Measurements from ENCODE around the gene ARHGAP1.

Gene ARHGAP1

DNA sequence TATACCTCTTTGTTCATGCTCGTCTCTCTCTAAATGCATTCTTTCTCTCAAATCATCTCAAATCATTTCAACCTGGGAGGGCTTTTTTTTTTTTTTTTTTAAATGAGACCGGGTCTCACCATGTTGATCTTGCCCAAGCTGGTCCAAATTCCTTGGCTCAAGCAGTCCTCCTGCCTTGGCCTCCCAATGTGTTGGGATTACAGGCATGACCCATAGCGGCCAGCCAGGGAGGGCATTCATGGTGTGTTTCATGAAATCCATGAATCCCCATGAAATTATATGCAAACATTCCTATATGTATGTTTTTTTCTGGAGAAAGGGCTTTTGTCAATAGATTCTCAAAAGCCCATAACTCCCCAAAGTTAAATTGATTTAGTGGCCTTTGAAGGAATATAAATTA is 56.9 kb downstream of the ARHGAP1 start:
- DNase-seq (ENCODE audit: low spot score) (no peak), ATAC-seq (ENCODE audit: low read depth) (no peak)
- Histone ChIP-seq H3K9me3 (ENCODE audit: severe bottlenecking) (no peaks in the 10 kb centered on the region), H3K4me1 (ENCODE audit: insufficient read depth, poor library complexity, severe bottlenecking) (no peaks in the 10 kb centered on the region), H3K4me3 (ENCODE audit: severe bottlenecking) (no peak overlapping the region), H3K36me3 (ENCODE audit: low read depth) (peaks cover 41% of the 10 kb centered on the region), H3K27ac (ENCODE audit: poor library complexity, severe bottlenecking) (no peak overlapping the region), H3K27me3 (ENCODE audit: insufficient read depth, poor library complexity, severe bottlenecking) (no peaks in the 10 kb centered on the region)
- no peak for TF ChIP-seq CTCF (IDR thresholded peaks at IDR 0.05; ENCODE audit: poor library complexity, severe bottlenecking)

GRCh38 chr11:46642627-46643335 is 57.6 kb downstream of the ARHGAP1 start:
- no peaks in the 10 kb centered on the region for H3K4me1 ChIP-seq (ENCODE audit: insufficient read depth, poor library complexity, severe bottlenecking)
- DNase-seq (ENCODE audit: low spot score) = no peak
- no peak overlapping the region for H3K27ac ChIP-seq (ENCODE audit: poor library complexity, severe bottlenecking)
- ATAC-seq (ENCODE audit: low read depth) = no peak
- no peak for TF ChIP-seq CTCF (IDR thresholded peaks at IDR 0.05; ENCODE audit: poor library complexity, severe bottlenecking)
- H3K27me3 ChIP-seq (ENCODE audit: insufficient read depth, poor library complexity, severe bottlenecking) = no peaks in the 10 kb centered on the region
- no peaks in the 10 kb centered on the region for H3K9me3 ChIP-seq (ENCODE audit: severe bottlenecking)
- no peak overlapping the region for H3K4me3 ChIP-seq (ENCODE audit: severe bottlenecking)
- peaks cover 38% of the 10 kb centered on the region for H3K36me3 ChIP-seq (ENCODE audit: low read depth)

- TF ChIP-seq CTCF (IDR thresholded peaks at IDR 0.05; ENCODE audit: poor library complexity, severe bottlenecking) = no peak
- H3K27ac ChIP-seq (ENCODE audit: poor library complexity, severe bottlenecking) = no peak overlapping the region
- H3K9me3 ChIP-seq (ENCODE audit: severe bottlenecking) = no peaks in the 10 kb centered on the region
- H3K4me1 ChIP-seq (ENCODE audit: insufficient read depth, poor library complexity, severe bottlenecking) = no peaks in the 10 kb centered on the region
- peaks cover 35% of the 10 kb centered on the region for H3K36me3 ChIP-seq (ENCODE audit: low read depth)
- no peak overlapping the region for H3K4me3 ChIP-seq (ENCODE audit: severe bottlenecking)
- ATAC-seq (ENCODE audit: low read depth) = no peak
- no peak for DNase-seq (ENCODE audit: low spot score)
- H3K27me3 ChIP-seq (ENCODE audit: insufficient read depth, poor library complexity, severe bottlenecking) = no peaks in the 10 kb centered on the region
Observed at GRCh38 chr11:46641639-46642038, 58.8 kb downstream of the ARHGAP1 start.

GRCh38 chr11:46640036-46640788 is 60.2 kb downstream of the ARHGAP1 start:
- ATAC-seq (ENCODE audit: low read depth) (no peak), DNase-seq (ENCODE audit: low spot score) (no peak)
- H3K27me3 ChIP-seq (ENCODE audit: insufficient read depth, poor library complexity, severe bottlenecking) = no peaks in the 10 kb centered on the region
- no peaks in the 10 kb centered on the region for H3K9me3 ChIP-seq (ENCODE audit: severe bottlenecking)
- TF ChIP-seq CTCF (IDR thresholded peaks at IDR 0.05; ENCODE audit: poor library complexity, severe bottlenecking) = no peak
- peaks cover 22% of the 10 kb centered on the region for H3K36me3 ChIP-seq (ENCODE audit: low read depth)
- no peak overlapping the region for H3K4me3 ChIP-seq (ENCODE audit: severe bottlenecking)
- no peaks in the 10 kb centered on the region for H3K4me1 ChIP-seq (ENCODE audit: insufficient read depth, poor library complexity, severe bottlenecking)
- H3K27ac ChIP-seq (ENCODE audit: poor library complexity, severe bottlenecking) = no peak overlapping the region
